Middle frontal gyrus (tissue), 1 donor: Measurements from ENCODE around the gene PRPH.
"Not testable (repeated sequence)": the region's sequence is repeated elsewhere in the genome, so short reads cannot be mapped to it uniquely, and the experiment has no call there.

Experiments used
- DNase-seq: peaks from one replicate; pipeline ENCODE4 v3.0.0-alpha.2; 2015; ENCODE audit warnings: low spot score; ENCODE audit errors: extremely low spot score

The PRPH gene

DNA sequence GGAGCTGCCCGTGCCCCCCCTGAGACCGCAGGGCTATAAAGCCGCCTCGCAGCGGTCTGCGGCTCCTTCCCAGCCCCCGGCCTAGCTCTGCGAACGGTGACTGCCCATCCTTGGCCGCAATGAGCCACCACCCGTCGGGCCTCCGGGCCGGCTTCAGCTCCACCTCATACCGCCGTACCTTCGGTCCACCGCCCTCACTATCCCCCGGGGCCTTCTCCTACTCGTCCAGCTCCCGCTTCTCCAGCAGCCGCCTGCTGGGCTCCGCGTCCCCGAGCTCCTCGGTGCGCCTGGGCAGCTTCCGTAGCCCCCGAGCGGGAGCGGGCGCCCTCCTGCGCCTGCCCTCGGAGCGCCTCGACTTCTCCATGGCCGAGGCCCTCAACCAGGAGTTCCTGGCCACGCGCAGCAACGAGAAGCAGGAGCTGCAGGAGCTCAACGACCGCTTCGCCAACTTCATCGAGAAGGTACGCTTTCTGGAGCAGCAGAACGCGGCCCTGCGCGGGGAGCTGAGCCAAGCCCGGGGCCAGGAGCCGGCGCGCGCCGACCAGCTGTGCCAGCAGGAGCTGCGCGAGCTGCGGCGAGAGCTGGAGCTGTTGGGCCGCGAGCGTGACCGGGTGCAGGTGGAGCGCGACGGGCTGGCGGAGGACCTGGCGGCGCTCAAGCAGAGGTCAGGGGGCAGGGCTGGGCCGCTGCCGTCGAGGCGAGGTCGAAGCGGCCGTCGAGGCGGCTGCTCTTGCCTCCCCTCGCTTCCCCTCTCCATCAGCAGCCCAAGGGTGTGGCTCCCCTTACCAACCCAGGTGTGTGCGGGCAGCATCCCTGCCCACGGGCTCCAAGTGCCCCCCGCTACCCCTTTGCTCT is at the start of gene PRPH:
PRPH (plus strand) TSS at position 66 of the 855 bp plus-strand sequence; CDS start at position 120, 54 bp downstream.
- no peak for DNase-seq

- DNase-seq = no peak
These were observed 43.6 kb upstream of the PRPH start for GRCh38 chr12:49251357-49251756.

DNA sequence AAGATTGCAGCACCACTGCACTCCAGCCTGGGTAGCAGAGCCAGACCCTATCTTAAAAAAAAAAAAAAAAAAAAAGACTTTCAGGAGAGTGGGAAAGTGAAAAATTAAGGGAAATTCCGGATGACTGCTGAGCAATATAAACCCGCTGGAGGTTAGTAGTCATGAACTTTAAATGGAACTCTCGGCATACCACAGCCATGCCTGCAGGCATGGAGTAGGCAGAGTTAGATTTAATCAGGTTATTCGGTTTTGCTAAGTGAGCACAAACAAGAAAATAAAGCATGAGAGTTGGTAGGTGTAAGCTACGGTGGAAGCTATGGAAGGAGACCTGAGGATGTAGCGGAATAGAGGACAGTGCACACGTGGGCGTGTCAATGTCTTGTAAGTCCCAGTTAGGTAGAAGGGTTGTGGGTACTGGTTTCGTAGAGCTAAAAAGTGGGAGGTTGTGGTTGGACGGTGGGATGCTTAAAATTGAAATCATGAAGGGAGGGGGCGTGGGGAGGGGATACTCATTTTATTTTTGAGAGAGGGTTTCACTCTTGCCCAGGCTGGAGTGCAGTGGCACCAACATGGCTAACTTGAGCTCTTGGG is 41.8 kb upstream of the PRPH start:
- DNase-seq = no peak

DNA sequence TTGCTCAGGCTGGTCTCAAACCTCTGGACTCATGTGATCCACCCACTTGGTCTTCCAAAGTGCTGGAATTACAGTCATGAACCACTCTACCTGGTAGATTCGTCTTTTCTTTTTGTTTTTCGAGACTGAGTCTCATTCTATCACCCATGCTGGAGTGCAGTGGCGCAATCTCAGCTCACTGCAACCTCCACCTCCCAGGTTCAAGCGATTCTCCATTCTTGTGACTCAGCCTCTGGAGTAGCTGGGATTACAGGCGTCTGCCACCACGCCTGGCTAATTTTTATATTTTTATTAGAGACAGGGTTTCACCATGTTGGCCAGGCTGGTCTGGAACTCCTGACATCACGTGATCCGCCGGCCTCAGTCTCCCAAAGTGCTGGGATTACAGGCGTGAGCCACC is 39.5 kb upstream of the PRPH start:
- not testable (repeated sequence) for DNase-seq

DNA sequence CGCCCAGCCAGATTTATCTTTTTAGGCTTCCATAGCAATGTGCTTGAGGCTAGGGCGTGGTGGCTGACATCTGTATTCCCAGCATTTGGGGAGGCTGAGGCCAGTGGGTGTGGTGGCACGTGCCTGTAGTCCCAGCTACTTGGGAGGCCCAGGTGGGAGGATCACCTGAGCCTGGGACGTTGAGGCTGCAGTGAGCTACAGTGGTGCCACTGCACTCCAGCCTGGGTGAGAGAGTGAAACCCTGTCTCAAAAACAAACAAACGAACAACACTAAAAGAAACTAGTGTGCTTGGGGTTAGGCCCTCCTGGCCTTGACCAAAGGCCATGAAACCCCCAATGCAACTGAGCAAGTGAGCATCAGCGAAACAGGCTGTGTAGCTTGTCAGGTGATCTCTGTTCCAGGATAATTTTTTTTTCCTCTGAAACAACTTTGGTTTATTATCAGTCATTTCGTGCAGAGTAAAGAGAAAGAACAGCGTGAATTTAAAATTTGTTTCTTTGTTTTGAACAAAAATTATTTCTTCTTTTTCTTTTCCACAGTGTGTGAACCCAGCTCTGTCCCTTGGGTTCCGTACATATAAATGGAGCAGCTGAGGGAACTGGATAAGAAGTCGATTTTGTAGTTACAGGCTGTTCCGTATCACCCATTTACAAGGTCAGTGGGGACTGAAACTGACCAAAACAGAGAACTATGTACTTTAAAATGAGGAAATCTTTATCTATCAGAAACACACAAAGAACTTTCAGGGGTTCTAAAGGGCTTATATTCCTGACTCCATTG is 38.9 kb upstream of the PRPH start:
- no peak for DNase-seq

GRCh38 chr12:49257508-49258184 is 37.3 kb upstream of the PRPH start:
- not testable (repeated sequence) for DNase-seq

- no peak for DNase-seq
These were observed 35.5 kb upstream of the PRPH start for GRCh38 chr12:49259452-49259851.

- DNase-seq = no peak
These were observed 34.8 kb upstream of the PRPH start for GRCh38 chr12:49260166-49260565.

DNA sequence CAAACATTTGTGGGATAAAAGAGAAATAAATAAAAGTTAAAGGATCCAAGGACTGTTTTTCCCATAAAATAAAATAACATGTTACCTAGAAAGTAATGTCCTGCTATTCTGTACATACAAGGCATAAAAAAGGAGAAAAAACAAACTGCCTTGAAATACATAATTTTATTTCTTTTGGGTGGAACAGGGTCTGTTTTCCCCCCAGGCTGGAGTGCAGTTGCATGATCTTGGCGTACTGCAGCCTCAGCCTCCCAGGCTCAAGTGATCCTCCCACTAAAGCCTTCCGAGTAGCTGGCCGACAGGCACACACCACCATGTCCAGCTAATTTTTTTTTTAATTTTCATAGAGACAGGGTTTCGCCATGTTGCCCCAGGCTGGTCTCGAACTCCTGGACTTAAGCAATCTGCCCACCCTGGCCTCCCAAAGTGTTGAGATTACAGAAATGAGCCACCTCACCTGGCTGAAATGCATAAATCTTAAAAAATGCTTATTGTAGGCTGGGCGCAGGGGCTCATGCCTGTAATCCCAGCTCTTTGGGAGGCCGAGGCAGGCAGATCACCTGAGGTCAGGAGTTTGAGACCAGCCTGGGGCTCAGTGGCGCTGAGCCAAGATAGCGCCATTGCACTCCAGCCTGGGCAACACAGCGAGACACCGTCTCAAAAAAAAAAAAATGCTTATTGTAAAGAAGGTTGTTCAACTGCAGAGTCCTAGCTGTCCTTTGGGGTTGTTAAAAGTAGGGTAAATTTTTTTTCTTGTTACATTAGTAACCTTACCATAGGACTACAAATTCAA is 34.2 kb upstream of the PRPH start:
- DNase-seq = no peak

DNA sequence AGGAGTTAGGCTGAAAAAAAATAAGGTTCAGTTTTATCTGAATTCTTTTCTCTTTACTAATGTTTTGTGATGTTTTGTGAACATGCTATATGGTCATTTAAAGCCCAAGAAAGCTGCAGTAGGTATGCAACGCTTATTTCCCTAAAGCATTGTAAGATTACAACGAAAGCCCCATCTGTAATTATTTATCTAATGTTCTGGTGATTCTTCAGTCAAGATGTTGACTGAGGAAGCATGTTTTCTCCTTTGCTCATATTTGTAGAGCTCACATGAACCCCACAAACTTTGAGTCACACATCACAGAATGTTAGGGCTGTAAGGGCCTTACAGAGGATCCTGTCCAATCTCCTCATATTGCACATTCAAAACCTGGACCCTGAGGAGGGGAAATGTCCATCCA is 33.2 kb upstream of the PRPH start:
- DNase-seq = no peak

DNA sequence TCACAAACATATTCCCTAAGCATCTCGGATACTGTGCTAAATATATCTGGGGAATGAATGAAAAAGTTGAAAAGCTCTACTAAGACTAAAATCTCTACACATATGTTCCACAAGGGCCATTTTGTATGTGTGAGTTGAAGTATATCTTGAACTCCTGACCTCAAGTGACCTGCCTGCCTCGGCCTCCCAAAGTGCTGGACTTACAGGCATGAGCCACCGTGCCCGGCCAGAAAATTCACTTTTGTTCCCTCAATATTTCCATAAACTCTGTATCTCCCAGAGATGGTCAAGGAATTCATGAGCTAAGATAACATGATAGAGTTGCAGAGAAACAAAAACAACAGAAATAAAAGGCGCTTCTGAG is 31.6 kb upstream of the PRPH start:
- no peak for DNase-seq

- DNase-seq = no peak
These were observed 30.5 kb upstream of the PRPH start for GRCh38 chr12:49264466-49264872.

DNA sequence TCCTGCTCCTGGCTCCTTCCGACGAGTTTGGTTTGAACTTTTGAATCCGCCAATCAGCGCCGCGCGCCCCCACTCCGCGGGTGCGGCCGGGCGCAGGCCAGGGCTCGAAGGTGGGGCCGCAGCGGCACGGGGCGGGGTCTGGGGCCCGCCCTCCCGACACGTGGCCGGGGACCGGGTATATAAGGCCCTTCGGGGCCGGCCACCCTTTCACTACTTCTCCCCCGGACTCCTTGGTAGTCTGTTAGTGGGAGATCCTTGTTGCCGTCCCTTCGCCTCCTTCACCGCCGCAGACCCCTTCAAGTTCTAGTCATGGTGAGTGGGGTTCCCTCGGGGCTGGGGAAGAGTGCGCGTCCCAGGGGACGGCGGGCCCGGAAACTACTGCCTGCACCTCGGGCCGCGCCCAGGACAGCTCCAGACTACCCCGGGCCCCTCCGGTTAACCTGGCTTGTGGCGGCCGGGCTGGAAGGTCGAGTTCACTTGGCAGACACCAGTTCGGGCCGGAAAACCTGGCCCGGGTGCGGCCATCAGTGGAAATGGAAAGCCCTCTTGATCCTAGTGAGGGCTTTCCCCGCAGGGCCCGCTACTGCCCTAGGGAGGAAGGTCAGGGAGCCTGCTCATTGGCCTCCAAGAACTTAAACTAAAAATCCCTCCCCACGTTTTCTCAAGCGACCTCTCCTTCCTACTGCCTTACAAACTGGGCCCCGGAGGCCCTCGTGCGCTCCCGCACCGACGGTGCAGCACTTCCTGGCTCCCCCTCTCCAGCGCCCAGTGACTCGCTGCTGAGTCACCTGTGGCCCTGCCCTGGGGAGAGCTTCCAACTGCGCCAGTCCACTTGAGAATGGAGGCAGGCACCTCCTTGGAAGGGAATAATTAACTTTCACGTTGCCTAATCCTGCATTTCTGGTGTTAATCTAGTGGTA is 29.8 kb upstream of the PRPH start, which contains the start of gene TUBA1C:
TUBA1C (plus strand) TSS at position 210 of the 920 bp plus-strand sequence; CDS start at position 310, 100 bp downstream.
- no peak for DNase-seq

GRCh38 chr12:49269191-49269590 is 25.8 kb upstream of the PRPH start:
- not testable (repeated sequence) for DNase-seq

- DNase-seq = no peak
These were observed 21.9 kb upstream of the PRPH start for GRCh38 chr12:49272790-49273725.

DNA sequence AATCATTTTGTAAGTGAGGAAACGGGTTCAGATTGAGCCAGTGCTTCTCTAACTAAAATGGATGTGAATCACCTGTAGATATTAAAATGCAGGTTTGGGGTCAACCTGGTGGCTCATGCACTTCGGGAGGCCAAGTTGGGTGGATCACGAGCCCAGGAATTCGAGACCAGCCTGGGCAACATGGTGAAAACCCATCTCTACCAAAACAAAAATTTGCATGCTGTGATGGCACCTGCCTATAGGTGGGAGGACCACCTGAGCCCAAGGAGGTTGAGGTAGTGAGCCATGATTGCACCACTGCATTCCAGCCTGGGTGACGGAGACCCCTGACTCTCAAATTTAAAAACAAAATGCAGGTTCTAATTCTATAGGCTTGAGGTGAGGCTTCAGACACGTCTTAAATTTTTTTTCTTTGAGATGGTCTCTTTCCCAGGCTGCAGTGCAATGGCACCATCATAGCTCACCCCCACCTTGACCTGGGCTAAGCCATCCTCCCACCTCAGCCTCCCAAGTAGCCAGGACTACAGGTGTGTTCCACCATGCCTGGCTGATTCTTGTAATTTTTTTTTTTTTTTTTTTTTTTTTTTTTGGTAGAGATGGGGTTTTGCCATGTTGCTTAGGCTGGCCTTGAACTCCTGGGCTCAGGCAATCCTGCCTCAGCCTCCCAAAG is 21.1 kb upstream of the PRPH start:
- no peak for DNase-seq

GRCh38 chr12:49274396-49275069 is 20.4 kb upstream of the PRPH start:
- no peak for DNase-seq
